HCT116 (cell line): ENCODE data around the gene PNN. TPM values are rescaled to one million over a fixed set of nuclear protein-coding genes. Genes with fewer than 3 reads are reported as not detected.

Source experiments
- ATAC-seq: fragments of 200-7000 bp; cut with Tn5 transposase; 2 replicates; pipeline ENCODE4 v1.9.1; 2020; ENCODE audit warnings: mild to moderate bottlenecking, moderate library complexity
- BruUV-seq: library from RNA; stranded (reverse); fragments of 400-500 nt; replicated peaks from 2 replicates; lab custom pipeline; 2021; lab: Mats Ljungman, UMichigan
- CTCF ChIA-PET: fragments of 300-600 bp; sonication (Branson Sonifier 250); formaldehyde crosslinking; loops from one replicate; lab custom pipeline; 2021; ENCODE audit warnings: antibody characterized with exemption; lab: Charles Lee
- POLR2A ChIA-PET: fragments of 300-600, 350-600 bp; sonication (Branson Sonifier 250); formaldehyde crosslinking; loops from one replicate; lab custom pipeline; 2021; ENCODE audit warnings: antibody characterized with exemption; lab: Charles Lee
- RAD21 ChIA-PET, 2 experiments: fragments of 300-600 bp; sonication (Branson Sonifier 250); formaldehyde crosslinking; loops; one replicate each; lab custom pipeline; 2023; ENCODE audit warnings: low total read pairs in 2 of 2; ENCODE audit not compliant: uncharacterized antibody in 2 of 2, unreplicated experiment in 2 of 2, low non-redundant PET in 1 of 2; lab: Charles Lee
- DNase-seq: peaks from one replicate; pipeline ENCODE4 v3.0.0-alpha.2; 2010; ENCODE audit warnings: low read depth, low spot score
- H2AFZ ChIP-seq: fragments of 200-600 bp; shearing (Covaris generic), sonication (generic); 2 replicates; pipeline ENCODE4 v1.6.1; 2017; ENCODE audit warnings: low read depth, mixed run types, mixed read lengths, antibody characterized with exemption, low read length; ENCODE audit not compliant: poor library complexity, severe bottlenecking
- H3K27ac ChIP-seq: 2 replicates; pipeline ENCODE4 v1.5.1; 2012; ENCODE audit warnings: low read depth, low read length
- H3K27me3 ChIP-seq: fragments of 200-600 bp; sonication (generic); 2 replicates; pipeline ENCODE4 v1.6.1; 2016; ENCODE audit warnings: mixed run types, low read length, mixed read lengths; ENCODE audit not compliant: insufficient read depth
- H3K36me3 ChIP-seq, 2 experiments: fragments of 200-500 bp in 1 of 2; fragments of 200-600 bp in 1 of 2; sonication (Bioruptor generic) in 1 of 2; sonication (generic) in 1 of 2; 2 replicates each; pipeline versions ENCODE4 v1.5.1 to v1.6.1; 2014 to 2016; ENCODE audit warnings: low read length in 2 of 2, inconsistent platforms in 1 of 2, mixed read lengths in 1 of 2, mixed run types in 1 of 2; ENCODE audit not compliant: insufficient read depth in 2 of 2, control insufficient read depth in 1 of 2
- H3K4me1 ChIP-seq, 2 experiments: fragments of 200-600 bp in 1 of 2; sonication (generic) in 1 of 2; 2 replicates each; pipeline versions ENCODE4 v1.5.1 to v1.6.1; 2012 to 2017; ENCODE audit warnings: low read length in 2 of 2, inconsistent platforms in 1 of 2, mild to moderate bottlenecking in 1 of 2, mixed read lengths in 1 of 2, mixed run types in 1 of 2, moderate library complexity in 1 of 2; ENCODE audit not compliant: insufficient read depth in 2 of 2, control insufficient read depth in 1 of 2
- H3K4me2 ChIP-seq: fragments of 200-600 bp; sonication (generic); 2 replicates; pipeline ENCODE4 v1.6.1; 2017; ENCODE audit warnings: mixed run types, low read length, mixed read lengths
- H3K4me3 ChIP-seq, 2 experiments: fragments of 200-600 bp in 1 of 2; sonication (generic) in 1 of 2; replicated peaks in 1 of 2; 2 replicates each; pipeline ENCODE4 v1.5.1; 2011 to 2016; ENCODE audit warnings: low read length in 2 of 2, control low read depth in 1 of 2, low read depth in 1 of 2, mild to moderate bottlenecking in 1 of 2, mixed read lengths in 1 of 2, mixed run types in 1 of 2
- H3K79me2 ChIP-seq: fragments of 200-600 bp; sonication (generic); 2 replicates; pipeline ENCODE4 v1.6.1; 2017; ENCODE audit warnings: mild to moderate bottlenecking, mixed run types, low read length, moderate library complexity, mixed read lengths; ENCODE audit not compliant: insufficient read depth
- H3K9ac ChIP-seq: fragments of 200-600 bp; sonication (generic); 2 replicates; pipeline ENCODE4 v1.6.1; 2016; ENCODE audit warnings: low read length, mixed read lengths
- H3K9me2 ChIP-seq: fragments of 200-600 bp; sonication (generic), shearing (Covaris generic); 2 replicates; pipeline ENCODE4 v1.6.1; 2017; ENCODE audit warnings: mixed run types, mild to moderate bottlenecking, moderate library complexity; ENCODE audit not compliant: insufficient read depth
- H3K9me3 ChIP-seq, 2 experiments: fragments of 200-500 bp in 1 of 2; fragments of 200-600 bp in 1 of 2; sonication (Bioruptor generic) in 1 of 2; sonication (generic) in 1 of 2; 2 replicates each; pipeline ENCODE4 v1.6.1; 2014 to 2017; ENCODE audit warnings: low read length in 2 of 2, mixed read lengths in 2 of 2, inconsistent platforms in 1 of 2, low read depth in 1 of 2, mild to moderate bottlenecking in 1 of 2, mixed run types in 1 of 2, moderate library complexity in 1 of 2; ENCODE audit not compliant: control insufficient read depth in 1 of 2, insufficient read depth in 1 of 2
- H4K20me1 ChIP-seq: fragments of 200-600 bp; sonication (generic), shearing (Covaris generic); 2 replicates; pipeline ENCODE4 v1.6.1; 2017; ENCODE audit warnings: mixed run types, mild to moderate bottlenecking, moderate library complexity; ENCODE audit not compliant: insufficient read depth
- CBX3 ChIP-seq: IDR thresholded peaks from 2 replicates; pipeline ENCODE4 v1.6.1; 2012; ENCODE audit warnings: low read depth
- EZH2 ChIP-seq: fragments of 200-600 bp; sonication (generic); IDR thresholded peaks from 2 replicates; pipeline ENCODE4 v1.6.1; 2017; ENCODE audit warnings: antibody characterized with exemption, mixed run types
- FOSL1 ChIP-seq: IDR thresholded peaks from 2 replicates; pipeline ENCODE4 v1.6.1; 2012; ENCODE audit warnings: low read depth
- REST ChIP-seq: IDR thresholded peaks from 2 replicates; pipeline ENCODE4 v1.6.1; 2012; ENCODE audit warnings: low read depth
- YY1 ChIP-seq: IDR thresholded peaks from 2 replicates; pipeline ENCODE4 v1.6.1; 2011; ENCODE audit warnings: low read length, low read depth, moderate library complexity, mild to moderate bottlenecking; ENCODE audit not compliant: insufficient replicate concordance; ENCODE audit errors: extremely low read depth
- intact Hi-C: fragments of 100-400 bp; cut with micrococcal nuclease; formaldehyde crosslinking; loops from 2 replicates; pipeline ENCODE4 v1.10.0; 2022
- total RNA-seq: library from RNA; stranded (reverse); gene quantifications from one replicate; pipeline ENCODE4 v1.2.1, GENCODE V29; 2021; ENCODE audit not compliant: unreplicated experiment

PNN gene
- total RNA-seq, 1 experiment from 2014 or later, result 97.9 TPM

GRCh38 chr14:39230416-39231035 is 55.5 kb downstream of the PNN start:
- no peak for ATAC-seq
- Histone ChIP-seq H3K27ac (no peak overlapping the region), H3K79me2 (no peaks in the 10 kb centered on the region), H3K9me3 (no peaks in the 10 kb centered on the region), H3K4me1 (peaks cover 13 to 30% of the 10 kb centered on the region in 2 experiments; a peak in 3 of 4 replicates), H2AFZ (peak overlapping the region; percentile 47), H3K27me3 (no peaks in the 10 kb centered on the region), H3K4me2 (no peak overlapping the region), H3K4me3 (no peak overlapping the region), H3K9ac (no peak overlapping the region), H4K20me1 (no peaks in the 10 kb centered on the region), H3K36me3 (no peaks in the 10 kb centered on the region), H3K9me2 (no peaks in the 10 kb centered on the region; the same call in 1 of the 2 replicates)
- CTCF ChIA-PET, result interaction anchor here (0.9 to 1.7 kb wide), 2 partner anchors 60 to 138 kb away, joined by 3 to 5 read pairs; partner anchors contain the start of gene TRAPPC6B
- intact Hi-C loops, result loop anchor here (1.0 to 5.0 kb wide), 2 partner anchors 138 to 187 kb away; no protein-coding TSS in a partner anchor
- RAD21 ChIA-PET, result interaction anchor here in 1 of 2 experiments (1.0 to 2.0 kb wide), 2 partner anchors 60 to 137 kb away, joined by 3 to 4 read pairs; partner anchors contain the start of gene TRAPPC6B
- TF ChIP-seq YY1 (no peak), CBX3 (no peak), REST (no peak), EZH2 (no peak), FOSL1 (no peak)
- BruUV-seq, result no TSS peak
- POLR2A ChIA-PET, result no interaction called here
- DNase-seq, result no peak
